IMR-90 (cell line): Measurements from ENCODE around the gene UBQLN1. TPM values are rescaled to one million over a fixed set of nuclear protein-coding genes. Genes with fewer than 3 reads are reported as not detected.

ENCODE experiments used
- ATAC-seq: fragments of 200-7000 bp; cut with Tn5 transposase; 2 replicates; pipeline ENCODE4 v1.9.1; 2020; ENCODE audit warnings: low read depth, mild to moderate bottlenecking, moderate library complexity
- BruUV-seq: library from RNA; stranded (reverse); fragments of 400-500 nt; replicated peaks from 2 replicates; lab custom pipeline; 2021; lab: Mats Ljungman, UMichigan
- CTCF ChIA-PET: fragments of 300-600 bp; formaldehyde crosslinking; extraction: SDS; loops from one replicate; lab custom pipeline; 2021; ENCODE audit warnings: antibody characterized with exemption; lab: Yijun Ruan, JAX
- POLR2A ChIA-PET: fragments of 300-600 bp; sonication (Branson Sonifier 250); formaldehyde crosslinking; loops from one replicate; lab custom pipeline; 2022; ENCODE audit warnings: antibody characterized with exemption; ENCODE audit not compliant: unreplicated experiment; lab: Charles Lee
- DNase-seq: peaks from one replicate; pipeline ENCODE4 v3.0.0; 2013
- H2AFZ ChIP-seq: replicated peaks from 2 replicates; pipeline ENCODE3; 2013; ENCODE audit warnings: low read length, mild to moderate bottlenecking; ENCODE audit not compliant: poor library complexity
- H2AK5ac ChIP-seq: 2 replicates; pipeline ENCODE4 v1.6.1; 2013; ENCODE audit warnings: low read depth, low read length, inconsistent platforms
- H2AK9ac ChIP-seq: replicated peaks from 2 replicates; pipeline ENCODE3; 2013; ENCODE audit warnings: mild to moderate bottlenecking, low read depth, low read length, moderate library complexity; ENCODE audit not compliant: poor library complexity
- H2BK120ac ChIP-seq: 2 replicates; pipeline ENCODE4 v1.6.1; 2013; ENCODE audit warnings: low read depth, low read length, inconsistent platforms
- H2BK15ac ChIP-seq: 3 replicates; pipeline ENCODE4 v1.6.1; 2013; ENCODE audit warnings: low read depth, low read length, inconsistent platforms
- H2BK20ac ChIP-seq: 2 replicates; pipeline ENCODE4 v1.6.1; 2013; ENCODE audit warnings: low read depth, mild to moderate bottlenecking, inconsistent platforms, low read length, moderate library complexity
- H2BK5ac ChIP-seq: 2 replicates; pipeline ENCODE4 v1.6.1; 2013; ENCODE audit warnings: mild to moderate bottlenecking, low read depth, low read length, inconsistent platforms; ENCODE audit not compliant: poor library complexity, severe bottlenecking
- H3K14ac ChIP-seq: replicated peaks from 2 replicates; pipeline ENCODE4 v1.6.1; 2013; ENCODE audit warnings: low read depth, low read length, inconsistent platforms
- H3K18ac ChIP-seq: 2 replicates; pipeline ENCODE4 v1.6.1; 2013; ENCODE audit warnings: low read depth, low read length, control low read depth
- H3K23ac ChIP-seq: 2 replicates; pipeline ENCODE4 v1.6.1; 2013; ENCODE audit warnings: low read depth, low read length, inconsistent platforms
- H3K27ac ChIP-seq: 2 replicates; pipeline ENCODE4 v1.5.1; 2013; ENCODE audit warnings: mild to moderate bottlenecking, control low read depth, low read length; ENCODE audit not compliant: insufficient read depth
- H3K27me3 ChIP-seq: 2 replicates; pipeline ENCODE4 v1.6.1; 2013; ENCODE audit warnings: low read length; ENCODE audit not compliant: control insufficient read depth, insufficient read depth
- H3K36me3 ChIP-seq: 2 replicates; pipeline ENCODE4 v1.6.1; 2013; ENCODE audit warnings: low read length, mixed read lengths; ENCODE audit not compliant: control insufficient read depth, insufficient read depth
- H3K4ac ChIP-seq: 2 replicates; pipeline ENCODE4 v1.6.1; 2013; ENCODE audit warnings: low read depth, low read length, inconsistent platforms
- H3K4me1 ChIP-seq: 2 replicates; pipeline ENCODE4 v1.6.1; 2013; ENCODE audit warnings: low read length, mixed read lengths; ENCODE audit not compliant: control insufficient read depth, insufficient read depth
- H3K4me2 ChIP-seq: 2 replicates; pipeline ENCODE4 v1.6.1; 2013; ENCODE audit warnings: low read depth, mild to moderate bottlenecking, control low read depth, low read length, moderate library complexity
- H3K4me3 ChIP-seq: 2 replicates; pipeline ENCODE4 v1.5.1; 2013; ENCODE audit warnings: low read depth, mild to moderate bottlenecking, control low read depth, low read length, moderate library complexity; ENCODE audit not compliant: insufficient read depth
- H3K56ac ChIP-seq: 2 replicates; pipeline ENCODE4 v1.6.1; 2013; ENCODE audit warnings: low read length, inconsistent platforms; ENCODE audit not compliant: insufficient read depth; ENCODE audit errors: extremely low read depth
- H3K79me1 ChIP-seq, 2 experiments: 2 replicates each; pipeline ENCODE4 v1.6.1; 2013; ENCODE audit warnings: low read length in 2 of 2, inconsistent platforms in 1 of 2, low read depth in 1 of 2
- H3K9ac ChIP-seq: 2 replicates; pipeline ENCODE4 v1.6.1; 2013; ENCODE audit warnings: low read depth, low read length, control low read depth
- H3K9me1 ChIP-seq: 2 replicates; pipeline ENCODE4 v1.6.1; 2013; ENCODE audit warnings: low read length, inconsistent platforms; ENCODE audit not compliant: insufficient read depth
- H3K9me3 ChIP-seq: 2 replicates; pipeline ENCODE4 v1.6.1; 2013; ENCODE audit warnings: low read length; ENCODE audit not compliant: control insufficient read depth, insufficient read depth
- H4K20me1 ChIP-seq: 2 replicates; pipeline ENCODE4 v1.6.1; 2013; ENCODE audit warnings: low read length, inconsistent platforms; ENCODE audit not compliant: insufficient read depth
- H4K5ac ChIP-seq: 2 replicates; pipeline ENCODE4 v1.6.1; 2013; ENCODE audit warnings: mild to moderate bottlenecking, low read depth, low read length, control low read depth
- H4K8ac ChIP-seq, 2 experiments: 2 replicates each; pipeline ENCODE4 v1.6.1; 2013; ENCODE audit warnings: low read depth in 2 of 2, low read length in 2 of 2, control low read depth in 1 of 2, inconsistent platforms in 1 of 2
- H4K91ac ChIP-seq: 2 replicates; pipeline ENCODE4 v1.6.1; 2013; ENCODE audit warnings: low read depth, low read length, inconsistent platforms; ENCODE audit not compliant: insufficient read depth
- BHLHE40 ChIP-seq: fragments of 150-350 bp; IDR thresholded peaks from 2 replicates; pipeline ENCODE4 v1.6.1; 2016; ENCODE audit warnings: mild to moderate bottlenecking, low read depth, low read length
- CEBPB ChIP-seq: IDR thresholded peaks from 2 replicates; pipeline ENCODE4 v1.6.1; 2012; ENCODE audit warnings: low read depth, low read length, improper control_type of control experiment
- CHD1 ChIP-seq: IDR thresholded peaks from 2 replicates; pipeline ENCODE4 v1.6.1; 2012; ENCODE audit warnings: low read depth, low read length, improper control_type of control experiment
- CTCF ChIP-seq: conservative IDR thresholded peaks from 2 replicates; pipeline ENCODE4 v1.5.1; 2012; ENCODE audit warnings: mild to moderate bottlenecking, low read depth, low read length, improper control_type of control experiment
- ELK1 ChIP-seq: fragments of 150-350 bp; IDR thresholded peaks from 2 replicates; pipeline ENCODE4 v1.6.1; 2016; ENCODE audit warnings: low read depth, mild to moderate bottlenecking, low read length, moderate library complexity, borderline replicate concordance
- FOS ChIP-seq: fragments of 150-350 bp; IDR thresholded peaks from 2 replicates; pipeline ENCODE4 v1.6.1; 2016; ENCODE audit warnings: low read depth, low read length
- MAFK ChIP-seq: IDR thresholded peaks from 2 replicates; pipeline ENCODE4 v1.6.1; 2012; ENCODE audit warnings: low read depth, low read length, improper control_type of control experiment
- MAZ ChIP-seq: IDR thresholded peaks from 2 replicates; pipeline ENCODE4 v1.6.1; 2012; ENCODE audit warnings: low read depth, mild to moderate bottlenecking, low read length, improper control_type of control experiment, moderate library complexity, borderline replicate concordance
- MXI1 ChIP-seq: IDR thresholded peaks from 2 replicates; pipeline ENCODE4 v1.6.1; 2012; ENCODE audit warnings: low read depth, mild to moderate bottlenecking, low read length, moderate library complexity, borderline replicate concordance
- NFE2L2 ChIP-seq: fragments of 150-350 bp; IDR thresholded peaks from 2 replicates; pipeline ENCODE4 v1.6.1; 2016; ENCODE audit warnings: low read depth, mild to moderate bottlenecking, low read length
- POLR2A ChIP-seq: IDR thresholded peaks from 2 replicates; pipeline ENCODE4 v1.6.1; 2012; ENCODE audit warnings: mild to moderate bottlenecking, low read depth, low read length
- RAD21 ChIP-seq: IDR thresholded peaks from 2 replicates; pipeline ENCODE4 v1.6.1; 2012; ENCODE audit warnings: low read length, improper control_type of control experiment
- RCOR1 ChIP-seq: IDR thresholded peaks from 2 replicates; pipeline ENCODE4 v1.6.1; 2012; ENCODE audit warnings: mild to moderate bottlenecking, low read length, improper control_type of control experiment; ENCODE audit not compliant: insufficient replicate concordance
- RFX5 ChIP-seq: IDR thresholded peaks from 2 replicates; pipeline ENCODE4 v1.8.0; 2012; ENCODE audit warnings: low read depth, mild to moderate bottlenecking, low read length, moderate library complexity
- SMC3 ChIP-seq: fragments of 150-350 bp; IDR thresholded peaks from 2 replicates; pipeline ENCODE4 v1.6.1; 2016; ENCODE audit warnings: low read depth, mild to moderate bottlenecking, antibody characterized with exemption, low read length, moderate library complexity
- USF2 ChIP-seq: fragments of 150-350 bp; IDR thresholded peaks from 2 replicates; pipeline ENCODE4 v1.6.1; 2017; ENCODE audit warnings: mild to moderate bottlenecking, antibody characterized with exemption, low read length, low read depth
- WGBS, 2 experiments: methylation state at CpG; one replicate each; pipeline versions ENCODE4 v1.1.5 to v1.1.7; 2013; ENCODE audit warnings: missing lambda C conversion rate in 2 of 2; ENCODE audit not compliant: insufficient read length in 1 of 2; ENCODE audit errors: extremely low coverage in 2 of 2; 5-methylcytosine and 5-hydroxymethylcytosine counted together
- dilution Hi-C: fragments of 300-500 bp; cut with HindIII; formaldehyde crosslinking; loops from one replicate; pipeline ENCODE4 v1.14.3; 2018; ENCODE audit warnings: low sequenced_read_pairs; ENCODE audit not compliant: unreplicated experiment
- in situ Hi-C: fragments of 300-500 bp; cut with MboI; formaldehyde crosslinking; loops from 3 replicates; pipeline ENCODE4 v1.14.3; 2019; ENCODE audit warnings: low sequenced_read_pairs, inconsistent platforms, mixed read lengths
- intact Hi-C: fragments of 100-400 bp; cut with micrococcal nuclease; formaldehyde crosslinking; loops from 2 replicates; pipeline ENCODE4 v1.10.0; 2022
- polyA plus RNA-seq, 3 experiments: library from polyadenylated mRNA; depleted of rRNA; stranded (reverse); fragments of >200 nt; gene quantifications; 2 replicates each; pipeline ENCODE4 v1.2.3, GENCODE V29; 2012; ENCODE audit warnings: low replicate concordance in 1 of 3
- total RNA-seq: library from RNA; depleted of rRNA; stranded (reverse); fragments of >200 nt; gene quantifications from 2 replicates; pipeline ENCODE4 v1.2.3, GENCODE V29; 2012

Gene UBQLN1
- total and polyA plus RNA-seq, 2 of the 4 experiments (the other 2 are of a cell fraction), result 74.3 to 164 TPM

- no peaks in the 10 kb centered on the region for H3K27me3 ChIP-seq
- BruUV-seq, result no TSS peak
- no peaks in the 10 kb centered on the region for H3K9me3 ChIP-seq
- H3K79me1 ChIP-seq, result peaks cover 3 to 11% of the 10 kb centered on the region in 2 experiments; a peak in 2 of 4 replicates
- TF ChIP-seq MAZ (no peak), BHLHE40 (no peak), POLR2A (no peak), CTCF (no peak), NFE2L2 (no peak), ELK1 (no peak), CEBPB (no peak), RCOR1 (no peak), RFX5 (no peak), CHD1 (no peak), SMC3 (no peak), MXI1 (no peak), RAD21 (no peak), MAFK (no peak), FOS (no peak), USF2 (no peak)
- H2BK15ac ChIP-seq, result no peak overlapping the region
- ATAC-seq (peak; percentile 6; the same call in 1 of the 2 replicates), DNase-seq (no peak)
- peak overlapping the region; percentile 89 for H2AK9ac ChIP-seq
- H3K9me1 ChIP-seq, result peaks cover 3% of the 10 kb centered on the region
- peak overlapping the region; percentile 87 for H3K4ac ChIP-seq
- dilution Hi-C loops, result no loop called here
- H4K91ac ChIP-seq, result peak overlapping the region; percentile 72
- H3K14ac ChIP-seq, result peak overlapping the region; percentile 94
- H3K4me1 ChIP-seq, result peaks cover 3% of the 10 kb centered on the region; the same call in 1 of the 2 replicates
- peak overlapping the region; percentile 6 for H2AK5ac ChIP-seq
- POLR2A ChIA-PET, result interaction anchor here (0.5 kb wide), 1 partner anchor 8 kb away, joined by 3 read pairs; no protein-coding TSS in a partner anchor
- H3K9ac ChIP-seq, result peak overlapping the region; percentile 93
- H3K27ac ChIP-seq, result peak overlapping the region; percentile 75
- no peak overlapping the region for H2BK20ac ChIP-seq
- peak overlapping the region; percentile 97 for H2AFZ ChIP-seq
- in situ Hi-C loops, result loop anchor here (10.0 kb wide), 1 partner anchor 291 kb away; no protein-coding TSS in a partner anchor
- H2BK5ac ChIP-seq, result peak overlapping the region; percentile 28
- no peaks in the 10 kb centered on the region for H4K20me1 ChIP-seq
- peak overlapping the region; percentile 46 for H2BK120ac ChIP-seq
- H3K18ac ChIP-seq, result 0 out of 2 replicates have a peak overlapping the region, but pooled peaks have one; percentile 19
- intact Hi-C loops, result no loop called here
- H4K5ac ChIP-seq, result peak overlapping the region; percentile 93
- no CpG with 5 or more reads among the region's 5 CpGs for WGBS, 2 experiments
- peak overlapping the region; percentile 80 to 93 for H4K8ac ChIP-seq
- H3K36me3 ChIP-seq, result peaks cover 6% of the 10 kb centered on the region; the same call in 1 of the 2 replicates
- peak overlapping the region; percentile 92 for H3K4me2 ChIP-seq
- peak overlapping the region; percentile 45; the same call in 1 of the 2 replicates for H3K56ac ChIP-seq
- peak overlapping the region; percentile 83 for H3K4me3 ChIP-seq
- H3K23ac ChIP-seq, result peak overlapping the region; percentile 92
- CTCF ChIA-PET, result no interaction called here
Measured at GRCh38 chr9:83623679-83624076, 84.1 kb downstream of the UBQLN1 start.
